ENCODE results near the gene SH3PXD2A.

The SH3PXD2A gene

GRCh38 chr10:103894441-103894864, 39.1 kb upstream of the SH3PXD2A start:
- no peak for TF ChIP-seq CTCF (IDR thresholded peaks at IDR 0.05; ENCODE audit: low read depth, low read length)
- H3K4me3 ChIP-seq (ENCODE audit: low read depth, low read length): no peak overlapping the region

GRCh38 chr10:103893817-103894216, 38.4 kb upstream of the SH3PXD2A start:
- TF ChIP-seq CTCF (IDR thresholded peaks at IDR 0.05; ENCODE audit: low read depth, low read length): no peak
- H3K4me3 ChIP-seq (ENCODE audit: low read depth, low read length): no peak overlapping the region

GRCh38 chr10:103892181-103892580, 36.8 kb upstream of the SH3PXD2A start:
- H3K4me3 ChIP-seq (ENCODE audit: low read depth, low read length): no peak overlapping the region
- no peak for TF ChIP-seq CTCF (IDR thresholded peaks at IDR 0.05; ENCODE audit: low read depth, low read length)

GRCh38 chr10:103890688-103891087, 35.3 kb upstream of the SH3PXD2A start:
- no peak overlapping the region for H3K4me3 ChIP-seq (ENCODE audit: low read depth, low read length)

GRCh38 chr10:103890194-103890658, 34.9 kb upstream of the SH3PXD2A start:
- TF ChIP-seq CTCF (IDR thresholded peaks at IDR 0.05; ENCODE audit: low read depth, low read length): no peak
- no peak overlapping the region for H3K4me3 ChIP-seq (ENCODE audit: low read depth, low read length)

More at GRCh38 chr10:103890688-103891087, 35.3 kb upstream of the SH3PXD2A start:
- no peak for TF ChIP-seq CTCF (IDR thresholded peaks at IDR 0.05; ENCODE audit: low read depth, low read length)

- TF ChIP-seq CTCF (IDR thresholded peaks at IDR 0.05; ENCODE audit: low read depth, low read length): no peak
- H3K4me3 ChIP-seq (ENCODE audit: low read depth, low read length): no peak overlapping the region
Observed at GRCh38 chr10:103889121-103889720, 33.8 kb upstream of the SH3PXD2A start.

GRCh38 chr10:103888113-103888841, 32.9 kb upstream of the SH3PXD2A start:
- peak; percentile 60; the same call in 1 of the 2 replicates for TF ChIP-seq CTCF (IDR thresholded peaks at IDR 0.05; ENCODE audit: low read depth, low read length)

More at GRCh38 chr10:103888113-103888841, 32.9 kb upstream of the SH3PXD2A start:
- no peak overlapping the region; the same call in 1 of the 2 replicates for H3K4me3 ChIP-seq (ENCODE audit: low read depth, low read length)
